SK-N-SH (cell line): Measurements from ENCODE around the gene RC3H2. TPM values are rescaled to one million over a fixed set of nuclear protein-coding genes. Genes with fewer than 3 reads are reported as not detected.

Source experiments
- CTCF ChIA-PET: fragments of 300-600, 350-600 bp; formaldehyde crosslinking; extraction: SDS; loops from one replicate; lab custom pipeline; 2021; lab: Yijun Ruan, JAX
- POLR2A ChIA-PET: fragments of 350-600 bp; sonication (Branson Sonifier 250); formaldehyde crosslinking; extraction: SDS; loops from one replicate; lab custom pipeline; 2020; ENCODE audit warnings: antibody characterized with exemption, inconsistent platforms; lab: Yijun Ruan, JAX
- DNase-seq: peaks from one replicate; pipeline ENCODE4 v3.0.0; 2012
- H2AFZ ChIP-seq: fragments of 200-600 bp; sonication (generic); 2 replicates; pipeline ENCODE4 v1.8.1; 2016; ENCODE audit warnings: antibody characterized with exemption, mild to moderate bottlenecking, low read depth
- H3F3A ChIP-seq: fragments of 200-600 bp; sonication (generic); replicated peaks from 2 replicates; pipeline ENCODE3; 2016; ENCODE audit warnings: antibody characterized with exemption, mild to moderate bottlenecking; ENCODE audit not compliant: insufficient read depth
- H3K27ac ChIP-seq, 2 experiments: fragments of 200-500 bp in 1 of 2; fragments of 200-600 bp in 1 of 2; sonication (Bioruptor generic) in 1 of 2; sonication (generic), shearing (Covaris generic) in 1 of 2; 2 replicates each; pipeline versions ENCODE4 v1.5.1 to v1.6.1; 2014 to 2016; ENCODE audit warnings: low read depth in 2 of 2, inconsistent platforms in 1 of 2, low read length in 1 of 2, mild to moderate bottlenecking in 1 of 2, mixed read lengths in 1 of 2
- H3K27me3 ChIP-seq: fragments of 200-600 bp; sonication (generic), shearing (Covaris generic); 2 replicates; pipeline ENCODE4 v1.6.1; 2016; ENCODE audit warnings: mixed run types; ENCODE audit not compliant: insufficient read depth
- H3K36me3 ChIP-seq, 2 experiments: fragments of 200-500 bp in 1 of 2; fragments of 200-600 bp in 1 of 2; sonication (Bioruptor generic) in 1 of 2; sonication (generic) in 1 of 2; replicated peaks in 1 of 2; 2 replicates each; pipeline versions ENCODE3 to v1.5.1; 2014 to 2016; ENCODE audit warnings: low read length in 1 of 2, mild to moderate bottlenecking in 1 of 2; ENCODE audit not compliant: insufficient read depth in 2 of 2, control insufficient read depth in 1 of 2
- H3K4me1 ChIP-seq, 2 experiments: fragments of 200-500 bp in 1 of 2; fragments of 200-600 bp in 1 of 2; sonication (Bioruptor generic) in 1 of 2; sonication (generic), shearing (Covaris generic) in 1 of 2; 2 replicates each; pipeline versions ENCODE4 v1.5.1 to v1.6.1; 2014 to 2016; ENCODE audit warnings: low read depth in 1 of 2, low read length in 1 of 2, mixed run types in 1 of 2; ENCODE audit not compliant: insufficient read depth in 2 of 2, control insufficient read depth in 1 of 2
- H3K4me2 ChIP-seq: fragments of 200-600 bp; sonication (generic), shearing (Covaris generic); 2 replicates; pipeline ENCODE4 v1.6.1; 2017; ENCODE audit warnings: mixed run types
- H3K4me3 ChIP-seq, 2 experiments: fragments of 200-500 bp in 1 of 2; fragments of 200-600 bp in 1 of 2; sonication (Bioruptor generic) in 1 of 2; sonication (generic), shearing (Covaris generic) in 1 of 2; 2 replicates each; pipeline versions ENCODE4 v1.5.1 to v1.8.1; 2014 to 2016; ENCODE audit warnings: low read depth in 2 of 2, inconsistent platforms in 1 of 2, low read length in 1 of 2, mild to moderate bottlenecking in 1 of 2, mixed read lengths in 1 of 2, moderate library complexity in 1 of 2
- H3K79me2 ChIP-seq: fragments of 200-600 bp; sonication (generic); 2 replicates; pipeline ENCODE4 v1.8.1; 2017; ENCODE audit warnings: mild to moderate bottlenecking; ENCODE audit not compliant: insufficient read depth
- H3K9ac ChIP-seq: fragments of 200-600 bp; sonication (generic); 2 replicates; pipeline ENCODE4 v1.6.1; 2017; ENCODE audit warnings: mixed run types
- H3K9me2 ChIP-seq: fragments of 200-600 bp; sonication (generic); 2 replicates; pipeline ENCODE4 v1.6.1; 2017; ENCODE audit warnings: mixed run types
- H3K9me3 ChIP-seq: fragments of 200-600 bp; sonication (generic); 2 replicates; pipeline ENCODE4 v1.6.1; 2017; ENCODE audit warnings: mixed run types, mild to moderate bottlenecking, moderate library complexity
- H4K20me1 ChIP-seq: fragments of 200-600 bp; sonication (generic); 2 replicates; pipeline ENCODE4 v1.6.1; 2017; ENCODE audit warnings: mild to moderate bottlenecking, mixed run types; ENCODE audit not compliant: insufficient read depth
- CHD2 ChIP-seq: fragments of 150-350 bp; IDR thresholded peaks from 2 replicates; pipeline ENCODE4 v1.6.1; 2018; ENCODE audit warnings: low read length; ENCODE audit not compliant: partially characterized antibody
- EP300 ChIP-seq, 2 experiments: IDR thresholded peaks; 2 replicates each; pipeline versions ENCODE4 v1.4.0 to v1.6.1; 2012; ENCODE audit warnings: borderline replicate concordance in 1 of 2, low read depth in 1 of 2, low read length in 1 of 2
- FOXJ3 ChIP-seq: sonication (generic); formaldehyde crosslinking; IDR thresholded peaks from 2 replicates; pipeline ENCODE4 v1.5.1; 2020; ENCODE audit warnings: mild to moderate bottlenecking, missing genetic modification reagents
- FOXM1 ChIP-seq: IDR thresholded peaks from 2 replicates; pipeline ENCODE4 v1.4.0; 2012; ENCODE audit warnings: low read depth, mild to moderate bottlenecking
- GABPA ChIP-seq: IDR thresholded peaks from 2 replicates; pipeline ENCODE4 v1.4.0; 2012; ENCODE audit warnings: low read depth, mild to moderate bottlenecking
- GATA2 ChIP-seq: sonication (generic); formaldehyde crosslinking; IDR thresholded peaks from 2 replicates; pipeline ENCODE4 v1.5.0; 2020; ENCODE audit warnings: mild to moderate bottlenecking, missing genetic modification reagents
- JUND ChIP-seq: IDR thresholded peaks from 2 replicates; pipeline ENCODE4 v1.4.0; 2012
- MXI1 ChIP-seq: IDR thresholded peaks from 2 replicates; pipeline ENCODE4 v1.6.1; 2012; ENCODE audit warnings: mild to moderate bottlenecking, low read depth, low read length, improper control_type of control experiment
- NFIC ChIP-seq: IDR thresholded peaks from 2 replicates; pipeline ENCODE4 v1.4.0; 2012; ENCODE audit warnings: borderline replicate concordance
- NRF1 ChIP-seq: IDR thresholded peaks from 2 replicates; pipeline ENCODE4 v1.6.1; 2012; ENCODE audit warnings: low read depth, mild to moderate bottlenecking, low read length
- POLR2AphosphoS5 ChIP-seq: IDR thresholded peaks from 2 replicates; pipeline ENCODE4 v1.6.1; 2012; ENCODE audit warnings: low read depth, low read length
- RAD21 ChIP-seq: IDR thresholded peaks from 2 replicates; pipeline ENCODE4 v1.6.1; 2012; ENCODE audit warnings: mild to moderate bottlenecking, low read length
- RCOR1 ChIP-seq: fragments of 150-350 bp; IDR thresholded peaks from 2 replicates; pipeline ENCODE4 v1.6.1; 2017; ENCODE audit warnings: antibody characterized with exemption, low read length
- RFX5 ChIP-seq: IDR thresholded peaks from 2 replicates; pipeline ENCODE4 v1.6.1; 2012; ENCODE audit warnings: mild to moderate bottlenecking, improper control_type of control experiment, low read length
- RXRA ChIP-seq: IDR thresholded peaks from 2 replicates; pipeline ENCODE4 v1.4.0; 2012; ENCODE audit warnings: low read depth, mild to moderate bottlenecking, borderline replicate concordance
- SIN3A ChIP-seq: IDR thresholded peaks from 2 replicates; pipeline ENCODE4 v1.6.1; 2012; ENCODE audit warnings: low read depth, mild to moderate bottlenecking, low read length, moderate library complexity, borderline replicate concordance
- TAF1 ChIP-seq: IDR thresholded peaks from 2 replicates; pipeline ENCODE4 v1.6.1; 2012; ENCODE audit warnings: low read depth, mild to moderate bottlenecking, low read length, moderate library complexity, borderline replicate concordance
- TCF12 ChIP-seq: IDR thresholded peaks from 2 replicates; pipeline ENCODE4 v1.4.0; 2012
- TEAD4 ChIP-seq: IDR thresholded peaks from 2 replicates; pipeline ENCODE4 v1.4.0; 2012; ENCODE audit warnings: mild to moderate bottlenecking, borderline replicate concordance; ENCODE audit not compliant: insufficient read depth
- YY1 ChIP-seq: IDR thresholded peaks from 2 replicates; pipeline ENCODE4 v1.4.0; 2012; ENCODE audit warnings: low read depth, mild to moderate bottlenecking
- WGBS: methylation state at CpG from one replicate; pipeline ENCODE4 v1.1.6; 2017; ENCODE audit warnings: low lambda C conversion rate; 5-methylcytosine and 5-hydroxymethylcytosine counted together
- polyA plus RNA-seq, 3 experiments: library from polyadenylated mRNA; depleted of rRNA; stranded (reverse); fragments of >200 nt; gene quantifications; 2 replicates each; pipeline ENCODE4 v1.2.3, GENCODE V29; 2012
- TF ChIP-seq, protein P1 (sequence below): fragments of 150-350 bp; IDR thresholded peaks from 2 replicates; pipeline ENCODE4 v1.6.1; 2016; ENCODE audit warnings: mild to moderate bottlenecking, low read depth, low read length
- TF ChIP-seq, protein P2 (sequence below): fragments of 200-600 bp; sonication (generic); IDR thresholded peaks from 2 replicates; pipeline ENCODE4 v1.6.1; 2017; ENCODE audit warnings: antibody characterized with exemption, mild to moderate bottlenecking, moderate library complexity
- TF ChIP-seq, protein P3 (sequence below): IDR thresholded peaks from 2 replicates; pipeline ENCODE4 v1.4.0; 2012; ENCODE audit warnings: low read depth
- TF ChIP-seq, protein P4 (sequence below): IDR thresholded peaks from 2 replicates; pipeline ENCODE4; 2012

The RC3H2 gene
- polyA plus RNA-seq, 1 of the 3 experiments (the other 2 are of a cell fraction), result 12.4 TPM

DNA sequence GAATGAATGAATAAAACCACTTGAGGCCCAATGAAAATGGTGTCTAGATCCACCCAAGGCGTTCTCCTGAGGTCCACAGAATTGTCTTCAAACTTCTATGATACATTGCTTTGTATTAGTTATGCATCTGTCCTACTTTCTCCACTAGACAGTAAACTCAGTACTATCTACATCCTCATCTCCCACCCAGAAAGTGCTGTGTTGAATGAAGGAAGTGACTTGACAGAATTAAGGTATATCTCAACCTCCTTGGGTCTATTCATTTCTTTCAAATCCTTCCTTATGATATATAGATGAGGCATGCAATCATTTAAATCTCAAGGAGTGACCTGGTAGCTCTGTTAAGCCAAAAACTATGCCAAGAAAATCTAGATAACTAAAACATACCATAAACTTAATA is 61.0 kb downstream of the RC3H2 start:
- no peaks in the 10 kb centered on the region for H3K9me2 ChIP-seq
- WGBS, result 95% methylated on average over 1 of the region's 1 CpG
- H4K20me1 ChIP-seq, result no peaks in the 10 kb centered on the region
- H3K27me3 ChIP-seq, result no peaks in the 10 kb centered on the region
- no peaks in the 10 kb centered on the region for H3K9me3 ChIP-seq
- H3K4me3 ChIP-seq, result no peak overlapping the region
- no peak overlapping the region for H2AFZ ChIP-seq
- H3K79me2 ChIP-seq, result no peaks in the 10 kb centered on the region
- POLR2A ChIA-PET, result no interaction called here
- H3K4me2 ChIP-seq, result no peak overlapping the region
- no peak for TF ChIP-seq MXI1
- no peak for TF ChIP-seq RXRA
- TF ChIP-seq FOXM1, result no peak
- no peak for TF ChIP-seq FOXJ3 (CRISPR knock-in tag)
- no peak for TF ChIP-seq TCF12
- TF ChIP-seq JUND, result no peak
- no peak for TF ChIP-seq RFX5
- no peak for TF ChIP-seq GATA2 (CRISPR knock-in tag)
- TF ChIP-seq TAF1, result no peak
- TF ChIP-seq EP300 (IDR thresholded peaks at IDR 0.05; ENCODE audit: borderline replicate concordance in 1 of 2, low read depth in 1 of 2, low read length in 1 of 2), result no peak
- TF ChIP-seq, protein P1, sequence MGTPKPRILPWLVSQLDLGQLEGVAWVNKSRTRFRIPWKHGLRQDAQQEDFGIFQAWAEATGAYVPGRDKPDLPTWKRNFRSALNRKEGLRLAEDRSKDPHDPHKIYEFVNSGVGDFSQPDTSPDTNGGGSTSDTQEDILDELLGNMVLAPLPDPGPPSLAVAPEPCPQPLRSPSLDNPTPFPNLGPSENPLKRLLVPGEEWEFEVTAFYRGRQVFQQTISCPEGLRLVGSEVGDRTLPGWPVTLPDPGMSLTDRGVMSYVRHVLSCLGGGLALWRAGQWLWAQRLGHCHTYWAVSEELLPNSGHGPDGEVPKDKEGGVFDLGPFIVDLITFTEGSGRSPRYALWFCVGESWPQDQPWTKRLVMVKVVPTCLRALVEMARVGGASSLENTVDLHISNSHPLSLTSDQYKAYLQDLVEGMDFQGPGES, result no peak
- TF ChIP-seq, protein P2, sequence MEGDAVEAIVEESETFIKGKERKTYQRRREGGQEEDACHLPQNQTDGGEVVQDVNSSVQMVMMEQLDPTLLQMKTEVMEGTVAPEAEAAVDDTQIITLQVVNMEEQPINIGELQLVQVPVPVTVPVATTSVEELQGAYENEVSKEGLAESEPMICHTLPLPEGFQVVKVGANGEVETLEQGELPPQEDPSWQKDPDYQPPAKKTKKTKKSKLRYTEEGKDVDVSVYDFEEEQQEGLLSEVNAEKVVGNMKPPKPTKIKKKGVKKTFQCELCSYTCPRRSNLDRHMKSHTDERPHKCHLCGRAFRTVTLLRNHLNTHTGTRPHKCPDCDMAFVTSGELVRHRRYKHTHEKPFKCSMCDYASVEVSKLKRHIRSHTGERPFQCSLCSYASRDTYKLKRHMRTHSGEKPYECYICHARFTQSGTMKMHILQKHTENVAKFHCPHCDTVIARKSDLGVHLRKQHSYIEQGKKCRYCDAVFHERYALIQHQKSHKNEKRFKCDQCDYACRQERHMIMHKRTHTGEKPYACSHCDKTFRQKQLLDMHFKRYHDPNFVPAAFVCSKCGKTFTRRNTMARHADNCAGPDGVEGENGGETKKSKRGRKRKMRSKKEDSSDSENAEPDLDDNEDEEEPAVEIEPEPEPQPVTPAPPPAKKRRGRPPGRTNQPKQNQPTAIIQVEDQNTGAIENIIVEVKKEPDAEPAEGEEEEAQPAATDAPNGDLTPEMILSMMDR, result no peak
- no peak for TF ChIP-seq TEAD4
- TF ChIP-seq, all 33 proteins: peak for 0
- no peak overlapping the region for H3K9ac ChIP-seq
- H3K27ac ChIP-seq, result no peak overlapping the region
- no peaks in the 10 kb centered on the region for H3K4me1 ChIP-seq
- H3F3A ChIP-seq, result peaks cover 21% of the 10 kb centered on the region
- H3K36me3 ChIP-seq, result peaks cover 40 to 43% of the 10 kb centered on the region in 2 experiments
- CTCF ChIA-PET, result interaction anchor here (1.5 kb wide), 1 partner anchor 9 kb away, joined by 4 read pairs; no protein-coding TSS in a partner anchor
- DNase-seq, result no peak

DNA sequence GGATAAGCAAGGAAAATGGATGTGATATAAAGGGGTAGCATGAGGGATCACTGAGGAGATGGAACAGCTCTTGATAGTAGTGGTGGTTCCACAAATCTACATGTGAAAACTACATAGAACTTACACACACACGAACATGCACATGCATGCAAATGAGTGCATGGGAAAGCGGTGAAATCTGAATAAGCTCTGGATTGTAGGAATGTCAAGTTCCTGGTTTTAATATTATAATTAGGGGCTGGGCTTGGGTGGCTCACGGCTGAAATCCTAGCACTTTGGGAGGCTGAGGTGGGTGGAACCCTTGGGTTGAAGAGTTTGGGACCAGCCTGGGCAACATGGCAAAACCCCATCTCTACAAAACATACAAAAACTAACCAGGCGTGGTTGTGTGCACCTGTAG is 63.7 kb downstream of the RC3H2 start:
- Histone ChIP-seq H3K79me2 (no peaks in the 10 kb centered on the region), H3K9me2 (no peaks in the 10 kb centered on the region), H3K27ac (no peak overlapping the region), H3K27me3 (no peaks in the 10 kb centered on the region), H3K4me3 (no peak overlapping the region), H3K4me2 (no peak overlapping the region), H3F3A (peaks cover 8% of the 10 kb centered on the region), H4K20me1 (no peaks in the 10 kb centered on the region), H3K4me1 (no peaks in the 10 kb centered on the region), H2AFZ (no peak overlapping the region), H3K36me3 (peaks cover 14 to 16% of the 10 kb centered on the region in 2 experiments), H3K9me3 (no peaks in the 10 kb centered on the region), H3K9ac (no peak overlapping the region)
- ChIA-PET POLR2A (no interaction called here), CTCF (no interaction called here)
- WGBS, result 73% methylated on average over 4 of the region's 4 CpGs
- no peak for DNase-seq
- no peak for TF ChIP-seq RAD21
- TF ChIP-seq JUND, result no peak
- no peak for TF ChIP-seq CHD2
- TF ChIP-seq RCOR1, result no peak
- TF ChIP-seq, protein P3, sequence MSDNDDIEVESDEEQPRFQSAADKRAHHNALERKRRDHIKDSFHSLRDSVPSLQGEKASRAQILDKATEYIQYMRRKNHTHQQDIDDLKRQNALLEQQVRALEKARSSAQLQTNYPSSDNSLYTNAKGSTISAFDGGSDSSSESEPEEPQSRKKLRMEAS, result no peak
- TF ChIP-seq, protein P1, result no peak
- no peak for TF ChIP-seq NRF1
- TF ChIP-seq NFIC, result no peak
- TF ChIP-seq EP300 (IDR thresholded peaks at IDR 0.05; ENCODE audit: borderline replicate concordance in 1 of 2, low read depth in 1 of 2, low read length in 1 of 2), result no peak
- TF ChIP-seq RXRA, result no peak
- TF ChIP-seq SIN3A, result no peak
- no peak for TF ChIP-seq MXI1
- TF ChIP-seq POLR2AphosphoS5, result no peak
- TF ChIP-seq FOXM1, result no peak
- TF ChIP-seq YY1, result no peak
- no peak for TF ChIP-seq FOXJ3 (CRISPR knock-in tag)
- no peak for TF ChIP-seq RFX5
- TF ChIP-seq GABPA, result no peak
- TF ChIP-seq, protein P4, sequence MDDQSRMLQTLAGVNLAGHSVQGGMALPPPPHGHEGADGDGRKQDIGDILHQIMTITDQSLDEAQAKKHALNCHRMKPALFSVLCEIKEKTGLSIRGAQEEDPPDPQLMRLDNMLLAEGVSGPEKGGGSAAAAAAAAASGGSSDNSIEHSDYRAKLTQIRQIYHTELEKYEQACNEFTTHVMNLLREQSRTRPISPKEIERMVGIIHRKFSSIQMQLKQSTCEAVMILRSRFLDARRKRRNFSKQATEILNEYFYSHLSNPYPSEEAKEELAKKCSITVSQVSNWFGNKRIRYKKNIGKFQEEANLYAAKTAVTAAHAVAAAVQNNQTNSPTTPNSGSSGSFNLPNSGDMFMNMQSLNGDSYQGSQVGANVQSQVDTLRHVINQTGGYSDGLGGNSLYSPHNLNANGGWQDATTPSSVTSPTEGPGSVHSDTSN, result no peak
